ENCODE results near the gene PIGR. TPM values are rescaled to one million over a fixed set of nuclear protein-coding genes. Genes with fewer than 3 reads are reported as not detected.

Gene PIGR
- total RNA-seq, 1 experiment from 2014 or later, result not detected

DNA sequence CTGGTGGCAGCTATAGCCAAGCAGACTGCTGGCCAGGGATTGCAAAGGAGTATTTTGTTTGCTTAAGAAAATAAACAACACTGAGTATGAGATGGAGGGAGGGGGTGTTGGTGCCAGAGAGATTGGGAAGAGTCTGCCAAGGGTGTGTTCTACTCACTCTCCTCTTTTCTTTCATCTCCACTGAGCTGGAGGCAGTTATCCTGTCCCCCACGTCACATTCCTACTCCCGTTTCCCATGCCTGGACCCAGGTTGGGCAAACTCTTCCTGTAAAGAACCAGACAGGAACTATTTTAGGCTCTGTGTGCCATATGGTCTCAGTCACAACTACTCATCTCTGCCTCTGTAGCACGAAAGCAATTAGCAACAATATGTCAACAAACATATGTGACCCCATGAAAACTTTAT, 50.4 kb downstream of the PIGR start:
- H3K4me3 ChIP-seq (ENCODE audit: low read depth, low read length, poor library complexity, severe bottlenecking), result no peak overlapping the region
- DNase-seq (ENCODE audit: low spot score), result no peak
- H3K36me3 ChIP-seq (ENCODE audit: insufficient read depth, low read length, poor library complexity, severe bottlenecking), result no peaks in the 10 kb centered on the region
- no peaks in the 10 kb centered on the region for H3K9me3 ChIP-seq (ENCODE audit: low read depth, low read length, poor library complexity, severe bottlenecking)
- H3K4me1 ChIP-seq (ENCODE audit: insufficient read depth, low read length, poor library complexity, severe bottlenecking), result peaks cover 2% of the 10 kb centered on the region
- CTCF ChIA-PET, result interaction anchor here (0.5 kb wide), 2 partner anchors 170 to 269 kb away, joined by 3 read pairs; no protein-coding TSS in a partner anchor
- TF ChIP-seq EZH2 (IDR thresholded peaks at IDR 0.05; ENCODE audit: borderline replicate concordance, low read depth, low read length, poor library complexity, severe bottlenecking), result no peak
- TF ChIP-seq, protein P1, sequence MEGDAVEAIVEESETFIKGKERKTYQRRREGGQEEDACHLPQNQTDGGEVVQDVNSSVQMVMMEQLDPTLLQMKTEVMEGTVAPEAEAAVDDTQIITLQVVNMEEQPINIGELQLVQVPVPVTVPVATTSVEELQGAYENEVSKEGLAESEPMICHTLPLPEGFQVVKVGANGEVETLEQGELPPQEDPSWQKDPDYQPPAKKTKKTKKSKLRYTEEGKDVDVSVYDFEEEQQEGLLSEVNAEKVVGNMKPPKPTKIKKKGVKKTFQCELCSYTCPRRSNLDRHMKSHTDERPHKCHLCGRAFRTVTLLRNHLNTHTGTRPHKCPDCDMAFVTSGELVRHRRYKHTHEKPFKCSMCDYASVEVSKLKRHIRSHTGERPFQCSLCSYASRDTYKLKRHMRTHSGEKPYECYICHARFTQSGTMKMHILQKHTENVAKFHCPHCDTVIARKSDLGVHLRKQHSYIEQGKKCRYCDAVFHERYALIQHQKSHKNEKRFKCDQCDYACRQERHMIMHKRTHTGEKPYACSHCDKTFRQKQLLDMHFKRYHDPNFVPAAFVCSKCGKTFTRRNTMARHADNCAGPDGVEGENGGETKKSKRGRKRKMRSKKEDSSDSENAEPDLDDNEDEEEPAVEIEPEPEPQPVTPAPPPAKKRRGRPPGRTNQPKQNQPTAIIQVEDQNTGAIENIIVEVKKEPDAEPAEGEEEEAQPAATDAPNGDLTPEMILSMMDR (conservative IDR thresholded peaks at IDR 0.05; ENCODE audit: low read depth, low read length), result no peak
- BruUV-seq (replicated peaks), result no TSS peak
- intact Hi-C loops (cut with micrococcal nuclease; ENCODE audit: unreplicated experiment), result no loop called here
- POLR2A ChIA-PET (ENCODE audit: low non-redundant PET), result no interaction called here
- H3K27me3 ChIP-seq (replicated peaks; ENCODE audit: insufficient read depth, low read depth, low read length, poor library complexity), result peaks cover 7% of the 10 kb centered on the region
- no peak overlapping the region for H3K27ac ChIP-seq (ENCODE audit: low read depth, low read length, poor library complexity, severe bottlenecking)

DNA sequence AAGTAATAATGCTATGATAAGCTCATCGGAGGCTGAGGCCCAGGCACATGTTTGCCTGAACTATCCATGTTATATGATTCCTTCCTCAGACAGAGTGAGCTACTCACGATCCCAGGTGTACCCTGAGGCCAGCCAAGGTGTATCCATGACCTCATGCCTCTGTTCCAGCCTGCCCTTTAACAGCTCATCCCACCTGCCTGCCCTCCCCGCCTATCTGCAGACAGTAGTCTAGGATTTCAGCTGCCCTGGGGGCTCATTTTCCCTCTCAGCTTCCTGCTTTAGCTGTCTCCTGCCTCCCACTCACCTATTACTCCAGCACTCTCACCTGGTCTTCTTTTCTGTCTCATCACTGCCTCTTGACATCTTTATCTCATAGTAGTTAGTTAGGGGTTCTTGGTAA, 50.9 kb downstream of the PIGR start:
- Histone ChIP-seq H3K4me3 (ENCODE audit: low read depth, low read length, poor library complexity, severe bottlenecking) (no peak overlapping the region), H3K36me3 (ENCODE audit: insufficient read depth, low read length, poor library complexity, severe bottlenecking) (no peaks in the 10 kb centered on the region), H3K9me3 (ENCODE audit: low read depth, low read length, poor library complexity, severe bottlenecking) (no peaks in the 10 kb centered on the region), H3K27me3 (replicated peaks; ENCODE audit: insufficient read depth, low read depth, low read length, poor library complexity) (peaks cover 10% of the 10 kb centered on the region), H3K4me1 (ENCODE audit: insufficient read depth, low read length, poor library complexity, severe bottlenecking) (peaks cover 7% of the 10 kb centered on the region), H3K27ac (ENCODE audit: low read depth, low read length, poor library complexity, severe bottlenecking) (no peak overlapping the region)
- DNase-seq (ENCODE audit: low spot score), result no peak
- ChIA-PET POLR2A (ENCODE audit: low non-redundant PET) (no interaction called here), CTCF (interaction anchor here (0.5 kb wide), 1 partner anchor 169 kb away, joined by 3 read pairs; no protein-coding TSS in a partner anchor)
- TF ChIP-seq, protein P1 (conservative IDR thresholded peaks at IDR 0.05; ENCODE audit: low read depth, low read length), result no peak
- TF ChIP-seq EZH2 (IDR thresholded peaks at IDR 0.05; ENCODE audit: borderline replicate concordance, low read depth, low read length, poor library complexity, severe bottlenecking), result no peak
- no TSS peak for BruUV-seq (replicated peaks)
- intact Hi-C loops (cut with micrococcal nuclease; ENCODE audit: unreplicated experiment), result no loop called here

DNA sequence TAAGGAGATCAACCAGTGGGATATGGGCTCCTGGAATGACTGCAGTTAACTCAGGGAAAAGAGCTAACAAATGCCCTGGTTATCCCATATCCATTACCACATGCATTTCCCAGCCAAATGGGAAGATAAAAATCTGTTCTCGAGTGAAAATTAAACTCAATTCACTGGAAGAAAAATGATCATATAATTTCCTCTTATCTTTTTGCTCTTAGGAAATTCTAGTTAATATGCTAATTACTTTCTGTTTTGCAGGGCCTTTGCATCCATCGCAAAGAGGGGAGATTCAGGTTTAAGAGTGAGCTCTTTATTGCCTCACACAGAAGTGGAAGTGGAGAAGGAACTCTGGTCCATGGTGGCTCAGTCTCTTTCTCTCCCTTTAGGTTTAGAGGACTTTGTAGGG, 52.9 kb downstream of the PIGR start:
- Histone ChIP-seq H3K36me3 (ENCODE audit: insufficient read depth, low read length, poor library complexity, severe bottlenecking) (no peaks in the 10 kb centered on the region), H3K4me1 (ENCODE audit: insufficient read depth, low read length, poor library complexity, severe bottlenecking) (peaks cover 8% of the 10 kb centered on the region), H3K27ac (ENCODE audit: low read depth, low read length, poor library complexity, severe bottlenecking) (no peak overlapping the region), H3K27me3 (replicated peaks; ENCODE audit: insufficient read depth, low read depth, low read length, poor library complexity) (peaks cover 10% of the 10 kb centered on the region), H3K4me3 (ENCODE audit: low read depth, low read length, poor library complexity, severe bottlenecking) (no peak overlapping the region), H3K9me3 (ENCODE audit: low read depth, low read length, poor library complexity, severe bottlenecking) (no peaks in the 10 kb centered on the region)
- TF ChIP-seq, protein P1 (conservative IDR thresholded peaks at IDR 0.05; ENCODE audit: low read depth, low read length), result no peak
- TF ChIP-seq EZH2 (IDR thresholded peaks at IDR 0.05; ENCODE audit: borderline replicate concordance, low read depth, low read length, poor library complexity, severe bottlenecking), result no peak
- ChIA-PET POLR2A (ENCODE audit: low non-redundant PET) (no interaction called here), CTCF (no interaction called here)
- no peak for DNase-seq (ENCODE audit: low spot score)
- BruUV-seq (replicated peaks), result no TSS peak
- intact Hi-C loops (cut with micrococcal nuclease; ENCODE audit: unreplicated experiment), result no loop called here

Data from A673 (cell line).